Natural killer cell (primary cell): Measurements from ENCODE around the gene MEF2D. TPM values are rescaled to one million over a fixed set of nuclear protein-coding genes. Genes with fewer than 3 reads are reported as not detected.

Experiments
- ATAC-seq, 3 donors: fragments of 150-1000 bp in 2 of 3; fragments of 200-7000 bp in 1 of 3; cut with Tn5 transposase; 1 replicate in 1 of 3; 2 replicates in 2 of 3; pipeline ENCODE4 v1.10.0; 2021; ENCODE audit warnings: mild to moderate bottlenecking in 2 of 3, moderate library complexity in 2 of 3
- DNase-seq, 2 donors: peaks; one replicate each; pipeline versions ENCODE4 v3.0.0 to v3.0.0-alpha.2; 2013 to 2021; ENCODE audit warnings: mixed read lengths in 1 of 2
- H3K27ac ChIP-seq: one replicate; pipeline ENCODE4 v1.5.1; 2013; ENCODE audit warnings: mild to moderate bottlenecking, low read length
- H3K27me3 ChIP-seq: one replicate; pipeline ENCODE4 v1.6.1; 2013; ENCODE audit warnings: low read length; ENCODE audit not compliant: control insufficient read depth, insufficient read depth
- H3K36me3 ChIP-seq: one replicate; pipeline ENCODE4 v1.6.1; 2013; ENCODE audit warnings: low read length; ENCODE audit not compliant: control insufficient read depth, insufficient read depth
- H3K4me1 ChIP-seq: one replicate; pipeline ENCODE4 v1.6.1; 2013; ENCODE audit warnings: low read length; ENCODE audit not compliant: control insufficient read depth, insufficient read depth
- H3K4me3 ChIP-seq: one replicate; pipeline ENCODE4 v1.5.1; 2013; ENCODE audit warnings: low read length
- H3K9me3 ChIP-seq: one replicate; pipeline ENCODE4 v1.6.1; 2013; ENCODE audit warnings: low read length; ENCODE audit not compliant: control insufficient read depth, insufficient read depth
- H3K27ac Mint-ChIP-seq, 2 donors: one replicate each; pipeline ENCODE4 v1.8.0; 2022; ENCODE audit warnings: mild to moderate bottlenecking in 2 of 2, mixed read lengths in 2 of 2, moderate library complexity in 1 of 2
- H3K27me3 Mint-ChIP-seq, 2 donors: one replicate each; pipeline ENCODE4 v1.8.0; 2022; ENCODE audit warnings: low read depth in 2 of 2, mixed read lengths in 2 of 2
- H3K36me3 Mint-ChIP-seq: one replicate; pipeline ENCODE4 v1.8.0; 2022; ENCODE audit warnings: mixed read lengths
- H3K4me1 Mint-ChIP-seq, 2 donors: one replicate each; pipeline ENCODE4 v1.8.0; 2022; ENCODE audit warnings: mixed read lengths in 2 of 2
- H3K4me3 Mint-ChIP-seq: one replicate; pipeline ENCODE4 v1.8.0; 2022; ENCODE audit warnings: mild to moderate bottlenecking, moderate library complexity, mixed read lengths
- H3K9me3 Mint-ChIP-seq, 2 donors: one replicate each; pipeline ENCODE4 v1.8.0; 2022; ENCODE audit warnings: mixed read lengths in 2 of 2
- CTCF ChIP-seq: fragments of 200-600 bp; IDR thresholded peaks from one replicate; pipeline ENCODE4 v1.8.0; 2022; ENCODE audit warnings: antibody characterized with exemption
- WGBS: methylation state at CpG from one replicate; pipeline ENCODE4 v1.1.7; 2013; ENCODE audit warnings: missing lambda C conversion rate; ENCODE audit not compliant: insufficient coverage; 5-methylcytosine and 5-hydroxymethylcytosine counted together
- intact Hi-C: fragments of 100-400 bp; cut with micrococcal nuclease; formaldehyde crosslinking; loops from one replicate; pipeline ENCODE4 v1.14.2; 2022
- total RNA-seq, 4 donors: library from RNA; stranded (reverse); fragments of 120-200 nt in 1 of 4; gene quantifications; one replicate each; pipeline versions ENCODE4 v1.2.3 to v1.2.4, GENCODE V29; 2013 to 2022

MEF2D gene
- total RNA-seq, 3 donors from 2014 or later (not counting 1 experiment from before 2014, with no cell fraction given) = 232 to 298 (median 284) TPM

- peak overlapping the region; percentile 3 for H3K27ac ChIP-seq
- DNase-seq = no peak
- peak overlapping the region; percentile 96 to 99 for H3K27ac Mint-ChIP-seq
- no peak overlapping the region for H3K4me3 ChIP-seq
- no peaks in the 10 kb centered on the region for H3K9me3 Mint-ChIP-seq
- no peaks in the 10 kb centered on the region for H3K27me3 ChIP-seq
- H3K27me3 Mint-ChIP-seq = no peaks in the 10 kb centered on the region
- no peak for TF ChIP-seq CTCF
- peaks cover 70 to 85% of the 10 kb centered on the region in 2 donors for H3K4me1 Mint-ChIP-seq
- no peaks in the 10 kb centered on the region for H3K36me3 Mint-ChIP-seq
- no peak for ATAC-seq
- peak overlapping the region; percentile 79 for H3K4me3 Mint-ChIP-seq
- H3K36me3 ChIP-seq = peaks cover 3% of the 10 kb centered on the region
- H3K4me1 ChIP-seq = peaks cover 91% of the 10 kb centered on the region
- WGBS = 74% methylated on average over 9 of the region's 9 CpGs
- intact Hi-C loops = no loop called here
- H3K9me3 ChIP-seq = no peaks in the 10 kb centered on the region
Measured at GRCh38 chr1:156495401-156496140, 5.0 kb downstream of the MEF2D start.

- no peak for DNase-seq
- H3K27me3 Mint-ChIP-seq = no peaks in the 10 kb centered on the region
- Histone ChIP-seq H3K27me3 (no peaks in the 10 kb centered on the region), H3K36me3 (peaks cover 3% of the 10 kb centered on the region), H3K27ac (no peak overlapping the region), H3K4me3 (no peak overlapping the region), H3K9me3 (no peaks in the 10 kb centered on the region), H3K4me1 (peaks cover 100% of the 10 kb centered on the region)
- intact Hi-C loops = no loop called here
- H3K27ac Mint-ChIP-seq = peak overlapping the region in 1 of 2 donors; percentile 89
- H3K4me3 Mint-ChIP-seq = no peak overlapping the region
- no peak for ATAC-seq
- H3K36me3 Mint-ChIP-seq = no peaks in the 10 kb centered on the region
- TF ChIP-seq CTCF = no peak
- 77% methylated on average over 6 of the region's 7 CpGs for WGBS
- H3K4me1 Mint-ChIP-seq = peaks cover 80 to 97% of the 10 kb centered on the region in 2 donors
- H3K9me3 Mint-ChIP-seq = no peaks in the 10 kb centered on the region
Measured at GRCh38 chr1:156494309-156494895, 6.2 kb downstream of the MEF2D start.

GRCh38 chr1:156493742-156494141 is 6.8 kb downstream of the MEF2D start:
- H3K27me3 ChIP-seq = no peaks in the 10 kb centered on the region
- Mint-ChIP-seq H3K4me1 (peaks cover 86 to 98% of the 10 kb centered on the region in 2 donors), H3K9me3 (no peaks in the 10 kb centered on the region), H3K27me3 (no peaks in the 10 kb centered on the region), H3K4me3 (peak overlapping the region; percentile 45), H3K36me3 (no peaks in the 10 kb centered on the region), H3K27ac (peak overlapping the region; percentile 61 to 89)
- peaks cover 100% of the 10 kb centered on the region for H3K4me1 ChIP-seq
- H3K36me3 ChIP-seq = peaks cover 3% of the 10 kb centered on the region
- peak overlapping the region; percentile 77 for H3K27ac ChIP-seq
- H3K9me3 ChIP-seq = no peaks in the 10 kb centered on the region
- H3K4me3 ChIP-seq = no peak overlapping the region
- TF ChIP-seq CTCF = no peak
- DNase-seq (no peak), ATAC-seq (no peak)
- intact Hi-C loops = no loop called here
